Keratinocyte (primary cell): ENCODE results near the gene SATB1. TPM values are rescaled to one million over a fixed set of nuclear protein-coding genes. Genes with fewer than 3 reads are reported as not detected.

Experiments
- DNase-seq: peaks from one replicate; pipeline ENCODE4 v3.0.0-alpha.2; 2011; ENCODE audit warnings: low read depth, missing footprints, low spot score
- FAIRE-seq: peaks from 2 replicates; lab custom pipeline; 2011; peaks lifted over from hg19 to GRCh38; lab: Jason Lieb, UNC
- H2AFZ ChIP-seq: 2 replicates; pipeline ENCODE4 v1.6.0; 2012; ENCODE audit warnings: low read length, control low read depth, inconsistent platforms; ENCODE audit not compliant: control insufficient read depth
- H3K27ac ChIP-seq: 2 replicates; pipeline ENCODE4 v1.5.1; 2011; ENCODE audit warnings: low read length; ENCODE audit not compliant: control insufficient read depth, insufficient read depth
- H3K27me3 ChIP-seq: 3 replicates; pipeline ENCODE4 v1.6.0; 2011; ENCODE audit warnings: low read length; ENCODE audit not compliant: control insufficient read depth, insufficient read depth; ENCODE audit errors: extremely low read depth
- H3K36me3 ChIP-seq, 2 experiments: 2 replicates in 1 of 2; 3 replicates in 1 of 2; pipeline ENCODE4 v1.5.1; 2011; ENCODE audit warnings: low read length in 2 of 2, mild to moderate bottlenecking in 1 of 2; ENCODE audit not compliant: control insufficient read depth in 2 of 2, insufficient read depth in 2 of 2; ENCODE audit errors: extremely low read depth in 1 of 2
- H3K4me1 ChIP-seq: 3 replicates; pipeline ENCODE4 v1.5.1; 2011; ENCODE audit warnings: low read length; ENCODE audit not compliant: control insufficient read depth, insufficient read depth; ENCODE audit errors: extremely low read depth
- H3K4me2 ChIP-seq: 3 replicates; pipeline ENCODE4 v1.6.0; 2011; ENCODE audit warnings: low read depth, low read length; ENCODE audit not compliant: control insufficient read depth, insufficient read depth; ENCODE audit errors: extremely low read depth
- H3K4me3 ChIP-seq, 3 experiments: fragments of 200-600 bp in 1 of 3; sonication (generic) in 1 of 3; 2 replicates in 2 of 3; 3 replicates in 1 of 3; pipeline ENCODE4 v1.5.1; 2011 to 2016; ENCODE audit warnings: low read length in 3 of 3, mild to moderate bottlenecking in 3 of 3, control low read depth in 2 of 3, inconsistent platforms in 1 of 3, low read depth in 1 of 3, mixed read lengths in 1 of 3, mixed run types in 1 of 3, moderate library complexity in 1 of 3; ENCODE audit not compliant: control insufficient read depth in 2 of 3, insufficient read depth in 2 of 3; ENCODE audit errors: extremely low read depth in 1 of 3
- H3K79me2 ChIP-seq: 2 replicates; pipeline ENCODE4 v1.6.0; 2012; ENCODE audit warnings: low read length; ENCODE audit not compliant: control insufficient read depth, insufficient read depth
- H3K9ac ChIP-seq: 3 replicates; pipeline ENCODE4 v1.6.0; 2011; ENCODE audit warnings: low read length; ENCODE audit not compliant: control insufficient read depth, insufficient read depth; ENCODE audit errors: extremely low read depth
- H3K9me1 ChIP-seq: 3 replicates; pipeline ENCODE4 v1.6.0; 2011; ENCODE audit warnings: low read length; ENCODE audit not compliant: control insufficient read depth, insufficient read depth; ENCODE audit errors: extremely low read depth
- H3K9me3 ChIP-seq: 2 replicates; pipeline ENCODE4 v1.5.1; 2012; ENCODE audit warnings: low read depth, low read length; ENCODE audit not compliant: control insufficient read depth
- H4K20me1 ChIP-seq: 3 replicates; pipeline ENCODE4 v1.6.0; 2011; ENCODE audit warnings: low read length; ENCODE audit not compliant: control insufficient read depth, insufficient read depth; ENCODE audit errors: extremely low read depth
- EZH2 ChIP-seq: IDR thresholded peaks from one replicate; pipeline ENCODE4 v1.6.1; 2012; ENCODE audit warnings: inconsistent platforms, mild to moderate bottlenecking, low read length, moderate library complexity
- dilution Hi-C: fragments of 300-500 bp; cut with MboI; formaldehyde crosslinking; loops from one replicate; pipeline ENCODE4 v1.7.0; 2020; ENCODE audit warnings: low sequenced_read_pairs; ENCODE audit not compliant: extremely low pct_ligation_motif_present
- polyA plus RNA-seq, 5 experiments: library from polyadenylated mRNA; depleted of rRNA in 3 of 5; stranded (reverse) in 3 of 5; stranded (forward) in 1 of 5; unstranded in 1 of 5; fragments of >200 nt; gene quantifications; 1 replicate in 1 of 5; 2 replicates in 3 of 5; 3 replicates in 1 of 5; pipeline versions ENCODE4 v1.2.1 to v1.2.3, GENCODE V29; 2011 to 2012; ENCODE audit warnings: missing spikeins in 2 of 5, low read depth in 1 of 5, low replicate concordance in 1 of 5
- TF ChIP-seq, protein P1 (sequence below), 3 experiments: IDR thresholded peaks in 1 of 3; conservative IDR thresholded peaks in 1 of 3; optimal IDR thresholded peaks in 1 of 3; 2 replicates in 2 of 3; 3 replicates in 1 of 3; pipeline versions ENCODE3 to v1.5.1; 2011; ENCODE audit warnings: low read length in 3 of 3, mild to moderate bottlenecking in 3 of 3, moderate library complexity in 2 of 3, control low read depth in 1 of 3, inconsistent platforms in 1 of 3; ENCODE audit not compliant: insufficient read depth in 2 of 3; ENCODE audit errors: extremely low read depth in 1 of 3

The SATB1 gene
- polyA plus RNA-seq, 1 donor (not counting 4 experiments of a cell fraction or from before 2014, with no cell fraction given): 7.8 TPM

GRCh38 chr3:18444595-18445400, 19.7 kb upstream of the SATB1 start:
- peak overlapping the region; percentile 64 for H2AFZ ChIP-seq

DNA sequence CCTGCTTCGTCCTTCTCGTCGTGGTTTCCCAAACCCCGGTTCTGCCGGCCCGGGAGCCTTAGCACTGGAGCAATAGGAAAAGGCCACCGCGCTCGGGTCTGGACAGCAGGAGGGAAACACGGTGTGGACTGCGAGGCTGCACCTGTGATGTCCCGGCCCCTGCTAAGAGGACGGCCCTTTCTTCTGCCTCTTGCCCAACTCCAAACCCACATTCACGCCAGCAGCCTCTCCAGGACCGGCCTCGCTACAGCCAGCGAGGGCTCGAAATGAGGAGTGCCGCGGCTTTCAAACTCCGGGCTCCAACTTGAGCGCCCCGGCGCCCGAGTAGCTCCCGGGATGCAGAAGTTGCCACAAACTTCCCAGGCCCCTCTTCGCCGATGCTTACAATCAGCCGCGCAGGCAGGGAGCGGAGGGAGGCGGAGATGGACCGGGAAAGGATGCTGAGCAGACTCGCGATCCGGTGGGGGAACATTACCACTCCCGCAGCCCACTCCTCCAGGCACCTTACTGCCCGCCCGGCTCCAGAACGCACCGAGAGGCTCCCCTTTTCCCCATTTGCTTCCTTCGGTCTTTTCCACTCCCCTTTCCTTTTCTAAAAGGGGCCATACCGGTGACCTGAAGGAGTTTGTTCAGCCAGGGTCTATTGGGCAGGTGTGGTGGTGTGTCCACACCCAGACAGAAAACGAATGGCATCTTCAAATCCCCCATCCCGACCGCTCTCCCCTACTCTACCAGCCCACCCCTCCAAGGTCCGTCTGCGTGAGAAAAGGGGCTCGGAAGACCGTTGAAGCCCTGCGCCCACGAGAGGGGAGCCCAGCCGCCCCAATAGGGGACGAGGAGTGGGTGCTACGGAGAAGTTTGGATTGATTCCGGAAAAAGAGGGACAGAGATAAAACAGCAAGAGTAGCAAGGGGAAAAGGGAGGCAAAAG, 18.8 kb upstream of the SATB1 start:
- Histone ChIP-seq H3K27me3 (peaks cover 34% of the 10 kb centered on the region), H3K9ac (no peak overlapping the region)

More at GRCh38 chr3:18444595-18445400, 19.7 kb upstream of the SATB1 start:
- H3K4me3 ChIP-seq: peak overlapping the region; percentile 38 to 62 (median 39)
- TF ChIP-seq, protein P1, sequence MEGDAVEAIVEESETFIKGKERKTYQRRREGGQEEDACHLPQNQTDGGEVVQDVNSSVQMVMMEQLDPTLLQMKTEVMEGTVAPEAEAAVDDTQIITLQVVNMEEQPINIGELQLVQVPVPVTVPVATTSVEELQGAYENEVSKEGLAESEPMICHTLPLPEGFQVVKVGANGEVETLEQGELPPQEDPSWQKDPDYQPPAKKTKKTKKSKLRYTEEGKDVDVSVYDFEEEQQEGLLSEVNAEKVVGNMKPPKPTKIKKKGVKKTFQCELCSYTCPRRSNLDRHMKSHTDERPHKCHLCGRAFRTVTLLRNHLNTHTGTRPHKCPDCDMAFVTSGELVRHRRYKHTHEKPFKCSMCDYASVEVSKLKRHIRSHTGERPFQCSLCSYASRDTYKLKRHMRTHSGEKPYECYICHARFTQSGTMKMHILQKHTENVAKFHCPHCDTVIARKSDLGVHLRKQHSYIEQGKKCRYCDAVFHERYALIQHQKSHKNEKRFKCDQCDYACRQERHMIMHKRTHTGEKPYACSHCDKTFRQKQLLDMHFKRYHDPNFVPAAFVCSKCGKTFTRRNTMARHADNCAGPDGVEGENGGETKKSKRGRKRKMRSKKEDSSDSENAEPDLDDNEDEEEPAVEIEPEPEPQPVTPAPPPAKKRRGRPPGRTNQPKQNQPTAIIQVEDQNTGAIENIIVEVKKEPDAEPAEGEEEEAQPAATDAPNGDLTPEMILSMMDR (optimal IDR thresholded peaks at IDR 0.05 in 1 of 3, IDR thresholded peaks at IDR 0.05 in 1 of 3, conservative IDR thresholded peaks at IDR 0.05 in 1 of 3; ENCODE audit: extremely low read depth in 1 of 3, insufficient read depth in 2 of 3, low read length in 3 of 3): peak in 2 of 3 experiments; percentile 25 to 31
- peak; percentile 65 for TF ChIP-seq EZH2
- no peaks in the 10 kb centered on the region for H3K36me3 ChIP-seq
- H3K9me1 ChIP-seq: no peaks in the 10 kb centered on the region
- FAIRE-seq: no peak
- no peaks in the 10 kb centered on the region for H3K79me2 ChIP-seq
- peak overlapping the region; percentile 53 for H3K4me2 ChIP-seq
- H3K9me3 ChIP-seq: no peaks in the 10 kb centered on the region
- H4K20me1 ChIP-seq: no peaks in the 10 kb centered on the region
- peaks cover 7% of the 10 kb centered on the region for H3K4me1 ChIP-seq
- no peak for DNase-seq
- dilution Hi-C loops: no loop called here
- no peak overlapping the region for H3K9ac ChIP-seq
- peaks cover 34% of the 10 kb centered on the region for H3K27me3 ChIP-seq
- no peak overlapping the region for H3K27ac ChIP-seq

More for the DNA sequence above, 18.8 kb upstream of the SATB1 start:
- H3K4me1 ChIP-seq: peaks cover 7% of the 10 kb centered on the region
- no peak for FAIRE-seq
- H3K4me2 ChIP-seq: peak overlapping the region; percentile 53
- no peaks in the 10 kb centered on the region for H3K9me3 ChIP-seq
- peak overlapping the region; percentile 64 for H2AFZ ChIP-seq
- peak overlapping the region; percentile 38 to 62 (median 39) for H3K4me3 ChIP-seq
- H3K9me1 ChIP-seq: no peaks in the 10 kb centered on the region
- DNase-seq: no peak
- no peaks in the 10 kb centered on the region for H4K20me1 ChIP-seq
- H3K36me3 ChIP-seq: no peaks in the 10 kb centered on the region
- dilution Hi-C loops: no loop called here
- H3K27ac ChIP-seq: no peak overlapping the region
- peak; percentile 93 for TF ChIP-seq EZH2
- TF ChIP-seq, protein P1 (optimal IDR thresholded peaks at IDR 0.05 in 1 of 3, IDR thresholded peaks at IDR 0.05 in 1 of 3, conservative IDR thresholded peaks at IDR 0.05 in 1 of 3; ENCODE audit: extremely low read depth in 1 of 3, insufficient read depth in 2 of 3, low read length in 3 of 3): no peak
- H3K79me2 ChIP-seq: no peaks in the 10 kb centered on the region
